Stimulated activated naive CD4-positive, alpha-beta T cell treated with Interleukin-2 at 50 U/mL for 16 hours (primary cell): ENCODE measurements around the gene RAB31.

Source experiments
- DNase-seq: peaks from one replicate; lab custom pipeline; 2025; lab: John Stamatoyannopoulos, UW

The RAB31 gene

DNA sequence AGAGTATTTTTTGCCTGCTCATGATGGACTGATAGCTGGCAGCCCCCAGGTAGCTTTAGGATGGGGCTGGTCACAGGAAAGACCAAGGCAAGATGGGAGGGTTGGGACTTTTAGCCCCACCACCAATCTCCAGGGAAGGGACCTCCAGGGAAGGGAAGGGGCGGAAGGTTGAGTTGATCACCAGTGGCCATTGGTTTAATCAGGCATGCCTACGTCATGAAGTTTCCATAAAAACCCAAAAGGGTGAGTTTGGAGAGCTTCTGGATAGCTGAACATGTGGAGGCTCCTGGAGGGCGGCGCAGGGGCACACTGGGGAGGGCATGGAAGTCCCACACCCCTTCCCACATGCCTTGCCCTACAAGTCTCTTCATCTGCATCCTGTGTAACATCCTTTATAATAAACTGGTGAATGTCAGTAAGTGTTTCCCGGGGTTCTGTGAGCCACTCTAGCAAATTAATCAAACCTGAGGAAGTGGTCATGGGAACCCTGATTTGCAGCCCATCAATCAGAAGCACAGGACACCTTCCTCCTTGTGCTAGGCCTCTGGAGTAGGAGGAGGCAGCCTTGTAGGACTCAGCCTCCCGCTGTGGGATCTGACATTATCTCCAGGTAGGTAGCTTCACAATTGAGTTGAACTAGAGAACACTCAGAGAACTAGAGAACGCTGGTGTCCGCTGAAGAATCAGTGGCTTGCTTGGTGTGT lies 30.3 kb downstream of the RAB31 start:
- DNase-seq = no peak

DNA sequence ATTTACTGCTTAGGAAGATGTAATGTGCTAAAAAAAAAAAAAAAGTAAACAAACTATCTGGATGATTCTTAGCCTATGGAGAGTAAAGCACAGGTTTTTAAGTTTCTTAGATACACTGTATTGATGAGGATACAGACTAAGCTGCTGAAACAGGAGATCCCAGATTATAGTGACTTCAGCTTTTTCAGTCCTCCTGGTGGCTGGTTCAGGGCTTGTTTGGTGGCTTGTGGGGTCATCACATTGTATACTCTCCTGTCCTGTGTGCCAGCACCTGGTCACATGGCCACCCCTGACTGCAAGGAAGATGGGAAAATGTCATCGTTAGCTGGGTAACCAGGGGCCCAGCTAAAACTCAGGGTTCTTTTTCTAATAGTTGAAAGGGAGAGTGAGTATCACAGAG lies 31.4 kb downstream of the RAB31 start:
- DNase-seq = no peak

DNA sequence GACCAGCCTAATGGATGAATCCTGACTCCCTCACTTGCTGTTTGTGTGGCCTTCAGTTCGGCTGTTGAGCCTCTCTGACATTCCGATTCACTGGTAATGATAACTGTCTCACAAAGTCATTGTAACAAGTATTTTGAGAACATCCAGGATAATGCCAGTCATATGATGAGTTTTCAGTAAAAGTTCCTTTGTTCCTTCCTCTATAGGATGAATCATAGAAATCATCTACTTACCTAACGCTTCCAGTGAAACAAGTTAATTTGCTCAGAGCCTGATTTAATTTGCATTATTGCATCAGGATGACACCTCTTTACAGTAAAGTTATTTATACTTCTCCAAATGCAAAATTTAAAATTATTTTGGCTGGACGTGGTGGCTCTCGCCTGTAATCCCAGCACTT lies 32.0 kb downstream of the RAB31 start:
- DNase-seq = no peak

DNA sequence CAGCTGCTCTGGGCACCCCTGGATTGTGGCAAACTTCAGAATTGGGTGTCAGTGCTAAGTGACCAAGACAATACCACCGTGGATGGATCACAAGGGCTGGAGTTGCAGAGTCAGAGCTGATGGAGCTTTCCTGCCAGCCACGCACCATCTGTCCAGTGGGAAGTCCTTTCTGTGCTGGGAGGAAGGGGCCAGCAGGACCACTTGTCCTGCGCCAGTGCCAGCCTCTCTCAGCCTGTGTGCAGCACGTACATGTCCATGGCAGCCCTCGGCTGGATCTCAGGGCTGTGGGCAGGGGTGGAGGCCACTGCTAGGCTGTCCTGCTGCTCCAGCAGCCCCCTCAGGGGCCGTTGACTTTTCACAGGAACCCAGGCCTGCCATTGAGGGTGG lies 33.3 kb downstream of the RAB31 start:
- DNase-seq = no peak

DNA sequence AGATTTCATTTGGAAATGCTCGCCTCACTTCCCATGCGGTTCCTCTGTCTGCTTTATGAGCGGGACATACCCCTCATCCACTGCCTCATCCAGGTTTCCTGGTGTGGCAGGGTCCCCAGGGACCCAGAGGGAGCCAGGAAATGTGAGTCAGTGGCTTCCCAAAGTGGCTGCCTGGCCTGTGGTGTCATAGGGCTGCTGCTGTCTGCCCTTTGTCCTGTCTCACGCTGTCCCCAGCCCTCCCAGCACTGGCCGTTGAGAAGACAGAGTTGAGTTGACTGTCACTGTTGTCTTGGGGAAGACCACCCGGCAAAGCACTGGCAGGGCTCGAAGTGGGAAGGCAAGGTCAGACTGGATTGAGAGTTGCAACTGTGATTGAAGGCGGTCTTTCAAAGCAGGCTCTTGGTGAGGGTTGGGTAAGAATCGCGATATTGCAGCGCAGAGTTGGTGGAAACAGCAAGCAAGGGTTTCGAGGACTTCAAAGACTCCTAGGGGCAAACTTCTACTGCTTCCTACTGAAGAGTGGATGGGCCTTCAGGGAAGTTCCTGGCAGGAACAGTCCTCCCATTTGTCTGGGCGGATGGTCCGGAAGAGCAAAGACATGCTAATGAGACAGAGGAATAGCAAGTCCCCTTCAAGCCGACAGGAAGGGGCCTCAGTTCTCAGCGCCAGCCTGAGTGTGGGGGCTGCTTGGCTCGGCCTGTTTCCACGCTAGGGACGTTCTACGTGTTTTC lies 33.9 kb downstream of the RAB31 start:
- no peak for DNase-seq

DNA sequence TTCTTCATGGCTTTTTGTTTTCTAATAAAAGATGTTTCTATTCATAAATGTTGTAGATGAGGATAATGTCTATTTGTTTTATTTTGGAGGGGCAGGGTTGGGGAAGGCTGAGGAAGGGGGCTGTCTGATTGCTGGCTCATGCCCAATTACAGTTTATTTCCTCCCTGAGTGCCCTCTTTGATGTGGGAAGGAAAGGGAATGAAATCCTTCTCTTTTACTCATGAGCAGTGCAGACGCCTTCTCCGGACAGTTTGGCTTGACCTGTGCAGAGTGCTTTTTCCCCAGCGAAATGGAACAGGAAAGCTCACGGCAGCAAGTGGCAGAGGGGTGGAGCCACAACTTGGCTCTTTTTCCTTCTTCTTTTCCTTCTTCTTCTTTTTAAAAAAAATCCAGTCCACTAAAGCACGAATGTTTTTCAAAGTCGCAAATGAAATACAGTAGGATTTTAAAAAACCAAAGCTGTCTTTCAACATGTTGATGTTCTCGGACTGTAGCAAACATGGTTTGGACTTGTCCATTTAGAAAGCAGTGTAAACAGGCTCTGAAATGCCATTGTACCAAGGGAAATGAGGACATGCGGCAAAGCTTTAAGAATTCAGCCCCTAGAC lies 34.5 kb downstream of the RAB31 start:
- no peak for DNase-seq

DNA sequence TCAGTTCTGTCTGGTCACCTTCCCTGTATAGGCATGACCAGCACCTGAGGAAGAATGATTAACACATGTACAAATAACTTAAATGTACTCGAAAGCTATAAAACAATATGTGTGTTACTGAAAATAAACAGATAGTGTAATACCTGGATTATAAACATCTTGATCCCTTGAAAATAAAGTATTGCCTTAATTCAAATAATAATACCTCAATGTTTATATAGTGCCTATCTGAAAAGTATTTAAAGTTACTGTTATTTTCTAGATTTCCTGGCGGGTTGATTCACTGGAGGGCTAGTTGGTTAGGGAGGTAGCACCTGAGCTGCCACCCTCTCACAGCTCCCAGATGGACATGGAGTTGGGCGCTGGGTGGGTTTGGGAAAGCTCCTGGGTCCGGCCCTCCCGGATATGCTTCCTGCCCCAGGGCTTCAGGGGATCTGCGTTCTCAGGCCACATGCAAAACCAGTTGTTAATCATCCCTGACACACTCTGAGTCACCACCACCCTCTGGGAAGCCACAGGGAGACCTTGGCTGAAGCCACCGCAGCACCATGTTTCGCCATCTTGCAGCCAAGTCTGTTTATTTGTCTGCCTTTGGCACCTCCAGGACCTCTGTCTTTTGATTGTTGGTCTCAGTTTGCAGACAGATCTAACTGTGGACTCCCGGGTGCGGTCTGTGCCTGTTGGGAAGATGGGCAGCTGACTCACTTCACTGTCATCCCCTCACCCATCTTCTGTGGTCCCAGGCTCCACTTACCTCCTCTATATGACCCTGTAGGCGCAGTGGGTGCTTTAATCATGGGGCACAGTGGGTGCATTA lies 35.3 kb downstream of the RAB31 start:
- DNase-seq = no peak

DNA sequence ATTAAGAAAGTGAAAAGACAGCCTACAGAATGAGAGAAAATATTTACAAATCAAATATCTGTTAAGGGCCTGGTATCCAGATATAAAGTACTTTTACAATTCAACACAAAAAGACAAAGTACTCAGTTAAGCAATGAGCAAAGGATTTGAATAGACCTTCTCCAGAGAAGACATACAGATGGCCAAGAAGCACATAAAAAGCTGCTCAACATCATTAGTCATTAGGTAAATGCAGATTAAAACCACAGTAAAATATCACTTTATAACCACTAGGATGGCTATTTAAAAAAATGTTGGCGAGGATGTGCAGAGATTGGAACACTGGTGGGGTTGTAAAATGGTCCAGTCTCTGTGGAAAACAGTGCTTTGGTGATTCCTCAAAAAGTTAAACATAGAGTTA lies 38.9 kb downstream of the RAB31 start:
- DNase-seq = no peak

DNA sequence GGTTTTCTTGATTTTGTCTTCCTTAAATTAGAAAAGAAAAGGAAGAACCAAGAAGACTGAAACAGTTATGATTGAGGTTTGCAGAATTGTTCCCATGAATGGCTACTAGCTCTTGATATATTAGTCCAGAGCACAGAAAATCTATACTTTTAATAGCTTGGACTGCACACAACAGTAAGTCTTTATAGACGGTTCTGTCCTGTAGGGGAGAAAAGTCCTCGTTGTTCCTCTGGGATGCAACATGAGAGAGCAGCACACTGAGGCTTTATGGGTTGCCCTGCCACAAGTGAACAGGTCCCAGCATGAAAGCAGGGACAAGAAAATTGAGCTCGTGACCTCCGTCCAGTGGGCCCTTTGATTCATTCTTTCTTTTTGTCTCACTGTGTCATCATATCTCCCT lies 41.5 kb downstream of the RAB31 start:
- no peak for DNase-seq

DNA sequence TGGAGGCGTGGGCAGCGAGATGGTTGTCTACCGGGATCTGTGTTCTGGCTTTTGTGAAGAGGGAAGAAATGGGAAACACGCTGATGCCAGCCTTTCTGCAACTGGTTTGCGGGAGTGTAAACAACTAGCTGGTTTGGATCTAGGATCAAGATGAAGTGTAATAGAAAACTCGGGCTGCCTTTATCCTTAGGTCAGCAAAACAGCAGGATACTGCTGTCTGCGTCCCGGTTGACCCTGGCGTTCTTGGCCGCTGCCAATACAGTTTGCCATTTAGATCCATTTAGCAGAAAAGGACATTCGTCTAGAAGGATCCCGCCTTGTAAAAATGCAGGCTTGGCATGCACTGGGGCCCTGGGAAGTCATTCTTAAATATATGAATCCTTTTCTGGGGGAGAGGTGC lies 42.0 kb downstream of the RAB31 start:
- DNase-seq = no peak

DNA sequence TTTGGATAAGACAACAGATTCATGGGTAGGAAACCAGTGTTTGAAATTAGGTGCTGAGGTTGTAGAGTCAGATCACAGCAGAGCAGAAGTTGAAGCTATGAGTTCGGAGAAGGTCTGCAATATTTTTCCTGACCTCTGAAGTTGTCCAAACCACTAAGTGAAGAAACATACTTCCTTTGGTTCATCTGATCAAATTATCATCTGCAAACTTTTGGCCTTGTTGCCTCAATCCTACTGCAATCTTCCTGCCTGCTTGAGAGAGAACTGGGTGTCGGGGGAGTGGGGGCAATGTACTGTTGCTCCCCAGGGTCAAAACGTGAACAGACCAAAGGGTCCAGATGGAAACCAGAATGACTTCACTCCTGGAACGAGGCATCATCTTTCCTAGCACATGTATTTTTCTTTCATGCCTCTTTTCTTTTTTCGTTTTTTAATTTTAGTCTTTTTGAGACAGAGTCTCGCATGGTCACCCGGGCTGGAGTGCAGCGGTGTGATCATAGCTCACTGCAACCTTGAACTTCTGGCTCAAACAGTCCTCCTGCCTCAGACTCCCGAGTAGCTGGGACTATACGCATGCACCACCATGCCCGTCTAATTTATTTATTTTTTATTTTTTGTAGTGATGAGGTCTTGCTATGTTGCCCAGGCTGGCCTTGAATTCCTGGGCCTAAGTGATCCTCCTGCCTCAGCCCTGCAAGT lies 42.7 kb downstream of the RAB31 start:
- DNase-seq = no peak

DNA sequence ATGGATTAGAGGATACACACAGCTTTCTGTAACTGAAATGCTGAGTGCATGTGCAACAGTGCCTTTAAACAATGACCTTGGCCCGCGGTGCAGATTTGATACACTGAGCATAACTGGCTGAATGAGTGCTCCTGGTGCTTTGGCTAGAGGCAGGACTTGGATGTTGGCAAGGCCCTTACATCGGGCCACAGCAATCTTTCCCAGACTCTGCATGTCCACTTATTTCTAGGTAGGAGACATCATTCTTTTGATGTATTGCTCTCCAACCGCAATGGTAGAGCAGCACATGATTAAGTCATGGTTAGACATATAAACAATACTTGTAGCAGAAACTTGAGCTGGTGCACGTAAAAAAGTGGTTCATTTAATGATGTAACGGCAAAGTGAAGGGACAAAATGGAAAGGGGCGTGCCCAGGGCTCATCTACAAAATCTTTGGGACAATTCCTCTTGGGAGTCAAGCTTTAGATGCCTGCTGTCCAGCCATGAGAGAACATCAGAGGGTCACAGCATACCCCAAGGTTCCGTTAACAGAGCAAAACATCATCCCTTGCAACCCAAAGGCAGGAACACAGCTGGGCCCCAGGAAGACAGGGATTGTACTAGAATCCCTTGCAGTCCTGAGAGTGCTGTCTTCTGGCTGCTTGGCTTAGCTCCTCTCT lies 43.4 kb downstream of the RAB31 start:
- DNase-seq = no peak

DNA sequence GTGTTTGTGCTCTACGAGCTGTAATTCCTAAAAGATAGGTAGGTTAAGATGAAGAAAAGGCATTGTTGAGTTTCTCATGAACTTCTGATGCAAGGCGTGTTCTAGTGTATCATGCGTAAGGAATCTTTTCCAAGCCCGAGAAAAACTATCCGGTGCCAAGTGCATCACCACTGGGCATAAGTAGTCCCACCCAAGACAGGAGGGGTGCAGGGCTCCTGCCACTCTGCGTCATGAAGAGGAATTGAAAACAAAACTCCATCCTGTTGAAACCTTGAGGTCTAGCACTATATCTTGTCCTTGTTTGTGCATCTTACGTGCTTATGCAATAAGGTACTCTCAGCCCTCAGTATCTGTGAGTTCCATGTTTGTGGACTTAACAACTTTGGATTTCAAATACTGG lies 45.7 kb downstream of the RAB31 start:
- no peak for DNase-seq

DNA sequence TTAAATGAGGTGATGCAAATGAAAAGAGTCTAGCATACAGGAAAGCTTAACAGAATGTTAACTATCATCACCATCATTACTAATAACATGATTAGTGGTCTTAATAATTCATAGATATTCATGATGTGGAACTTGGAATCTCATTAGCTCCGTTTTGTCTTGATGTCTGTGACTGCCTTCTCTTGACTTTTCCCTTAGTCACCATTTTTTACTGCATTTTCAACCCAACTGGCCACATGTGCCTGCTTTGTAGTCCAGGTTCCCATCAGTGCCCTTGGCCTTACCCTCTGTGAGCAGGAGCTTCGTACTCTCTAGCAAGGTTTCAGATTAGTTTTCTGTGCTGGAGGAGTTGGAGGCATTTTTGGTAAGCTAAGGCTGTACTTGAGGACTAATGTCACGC lies 47.0 kb downstream of the RAB31 start:
- no peak for DNase-seq

DNA sequence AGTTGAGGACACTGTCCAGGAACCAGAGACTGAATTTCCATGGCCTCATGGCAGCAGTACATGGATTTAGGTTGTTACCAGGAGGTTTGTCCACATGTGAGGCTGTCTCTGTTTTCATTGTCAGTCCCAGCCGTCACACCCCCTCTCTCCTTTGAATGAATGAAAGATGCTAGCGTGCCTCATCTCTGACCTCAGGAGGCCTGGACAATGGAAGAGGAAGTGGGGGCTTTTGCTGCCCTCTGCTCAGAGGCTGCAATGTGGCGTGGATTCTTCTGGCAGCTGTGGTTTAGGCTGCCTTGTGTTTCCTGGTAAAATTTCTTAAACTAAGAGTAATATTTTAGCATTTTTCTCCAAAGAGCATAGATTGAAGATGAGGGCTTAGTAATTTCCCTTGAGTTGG lies 47.5 kb downstream of the RAB31 start:
- DNase-seq = no peak

DNA sequence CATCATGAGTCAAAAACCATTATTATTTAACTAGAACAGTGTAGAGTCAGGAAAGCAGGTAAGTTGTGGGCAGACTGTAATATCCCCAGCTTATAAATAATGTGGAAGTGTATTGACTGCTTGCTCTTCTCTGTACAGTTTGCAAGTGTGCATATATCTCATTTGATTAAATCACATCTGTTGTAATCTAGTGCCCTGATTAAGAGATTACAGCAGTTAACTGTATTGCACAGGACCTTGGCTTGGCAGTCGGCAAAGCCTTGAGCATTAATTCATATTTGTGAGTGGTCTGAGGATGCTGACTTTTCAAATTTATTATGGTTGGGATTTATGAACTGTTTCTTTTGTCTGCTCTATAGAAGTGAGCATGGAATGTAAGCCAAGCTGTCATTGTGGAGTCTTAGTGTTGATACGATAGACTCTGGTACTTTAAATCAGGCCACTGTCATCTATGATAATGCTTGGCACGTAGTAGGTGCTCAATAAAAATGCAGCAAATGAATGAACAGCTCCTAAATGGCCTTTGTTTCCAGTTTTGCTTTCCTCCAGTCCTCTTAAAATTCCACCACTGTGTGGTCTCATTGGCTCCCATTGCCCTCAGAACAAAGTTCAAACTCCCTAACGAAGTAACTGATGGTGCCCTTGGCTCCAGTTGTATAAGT lies 48.3 kb downstream of the RAB31 start:
- DNase-seq = no peak

DNA sequence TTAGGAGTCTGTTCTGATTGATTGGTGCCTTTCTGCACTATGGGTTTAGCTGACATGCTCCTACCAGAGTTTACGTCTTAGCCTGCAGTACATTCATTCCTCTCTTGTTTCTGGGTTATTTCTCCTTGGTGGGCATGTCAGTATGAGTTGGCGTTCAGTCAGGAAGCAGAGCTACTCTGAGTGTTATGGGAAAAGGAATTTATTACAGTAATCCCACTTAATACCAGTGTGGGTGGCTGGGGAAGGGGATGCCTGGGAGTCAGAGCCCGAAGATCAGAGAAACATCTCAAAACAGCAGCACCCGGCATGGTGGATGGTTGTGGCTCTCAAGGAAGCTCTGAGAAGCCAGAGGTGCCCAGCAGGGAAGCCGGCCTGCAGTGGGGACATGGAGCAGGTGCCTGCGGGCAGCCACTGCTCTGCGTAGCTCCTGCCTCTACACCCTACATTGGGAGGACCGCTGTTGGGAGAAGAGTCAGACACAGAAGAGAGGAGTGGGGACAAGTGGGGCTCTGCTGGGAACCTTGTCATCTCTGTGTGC lies 48.9 kb downstream of the RAB31 start:
- no peak for DNase-seq

DNA sequence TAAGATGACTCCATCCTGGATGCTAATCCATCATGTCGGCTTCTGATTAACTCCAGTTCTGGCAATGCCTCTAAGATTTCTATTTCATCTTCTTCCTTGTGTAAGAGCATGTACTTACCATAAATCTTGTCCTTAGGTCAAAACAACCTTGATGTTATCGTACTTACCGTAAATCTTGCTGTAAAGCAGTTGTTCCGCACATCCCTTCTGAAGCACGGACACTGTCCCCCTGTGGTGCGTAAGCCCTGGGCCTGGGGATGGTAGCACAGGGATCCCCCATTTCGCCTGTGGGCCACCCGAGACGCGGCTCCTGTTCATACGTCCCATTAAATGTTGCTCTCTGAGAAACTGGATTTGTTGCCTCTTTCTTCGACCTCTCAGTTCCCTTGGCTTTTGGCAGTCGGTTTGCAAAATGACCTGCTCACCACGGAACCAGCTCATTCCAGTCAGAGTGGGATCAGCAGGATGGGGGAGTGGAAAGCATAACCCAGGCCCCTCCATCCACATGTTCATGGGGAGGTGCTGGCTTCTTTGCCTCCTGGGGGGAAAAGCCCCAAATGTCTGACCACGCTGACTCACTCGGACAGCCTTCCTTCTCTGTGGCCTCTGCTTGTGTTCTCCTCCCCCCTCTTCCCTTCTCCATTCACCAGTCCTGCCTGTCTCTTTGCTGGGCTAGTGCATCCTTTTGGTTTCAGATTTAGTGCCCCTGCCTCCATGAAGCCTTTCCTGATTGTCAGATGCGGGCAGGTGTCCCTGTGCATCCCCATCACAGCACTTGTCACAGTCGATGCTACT lies 49.9 kb downstream of the RAB31 start:
- no peak for DNase-seq

DNA sequence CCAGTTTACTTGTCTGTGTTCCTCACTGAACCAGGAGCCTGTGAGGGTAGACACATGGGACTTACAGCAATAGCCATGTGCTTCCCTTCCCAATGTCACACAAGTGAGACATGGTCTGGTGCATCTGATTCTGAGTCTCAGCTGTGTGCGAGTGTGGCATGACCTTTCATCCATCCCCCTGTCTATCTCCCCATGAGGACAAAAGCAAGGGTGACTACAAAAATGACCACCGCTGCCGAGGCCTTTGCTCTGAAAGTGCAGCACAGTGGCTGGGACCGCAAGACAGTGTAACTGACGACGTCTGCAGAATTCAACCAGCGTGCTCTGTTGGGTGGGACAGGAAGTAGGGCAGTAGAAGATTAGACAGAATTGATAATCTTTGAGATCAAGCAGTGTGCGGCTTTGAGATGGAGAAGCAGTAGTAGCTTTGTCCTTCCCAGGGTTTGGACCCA lies 50.5 kb downstream of the RAB31 start:
- DNase-seq = no peak

DNA sequence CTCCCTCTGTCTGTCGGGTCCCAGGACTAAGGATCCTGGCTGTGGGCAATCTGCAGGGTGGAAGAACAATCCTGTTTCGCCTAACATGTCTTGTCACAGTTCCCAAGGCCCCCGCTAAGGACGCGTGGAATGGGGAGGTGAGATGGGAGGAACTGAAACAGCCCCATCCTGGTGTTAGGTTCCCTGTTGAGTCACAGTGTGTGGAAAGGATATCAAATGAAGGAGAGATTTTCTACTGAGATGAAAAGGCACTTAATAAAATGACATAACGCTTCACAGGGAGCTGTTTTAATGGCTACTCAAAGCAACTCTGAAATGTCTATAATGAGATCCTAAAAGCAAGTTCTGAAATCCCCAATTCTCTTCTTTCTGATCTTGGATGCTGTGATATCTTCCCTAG lies 52.5 kb downstream of the RAB31 start:
- DNase-seq = no peak
